Keratinocyte (primary cell): ENCODE data around the gene FAAP20. TPM values are rescaled to one million over a fixed set of nuclear protein-coding genes. Genes with fewer than 3 reads are reported as not detected.

Source experiments
- DNase-seq: peaks from one replicate; pipeline ENCODE4 v3.0.0-alpha.2; 2011; ENCODE audit warnings: low read depth, missing footprints, low spot score
- FAIRE-seq: peaks from 2 replicates; lab custom pipeline; 2011; peaks lifted over from hg19 to GRCh38; lab: Jason Lieb, UNC
- H2AFZ ChIP-seq: 2 replicates; pipeline ENCODE4 v1.6.0; 2012; ENCODE audit warnings: low read length, control low read depth, inconsistent platforms; ENCODE audit not compliant: control insufficient read depth
- H3K27ac ChIP-seq: 2 replicates; pipeline ENCODE4 v1.5.1; 2011; ENCODE audit warnings: low read length; ENCODE audit not compliant: control insufficient read depth, insufficient read depth
- H3K27me3 ChIP-seq: 3 replicates; pipeline ENCODE4 v1.6.0; 2011; ENCODE audit warnings: low read length; ENCODE audit not compliant: control insufficient read depth, insufficient read depth; ENCODE audit errors: extremely low read depth
- H3K36me3 ChIP-seq, 2 experiments: 2 replicates in 1 of 2; 3 replicates in 1 of 2; pipeline ENCODE4 v1.5.1; 2011; ENCODE audit warnings: low read length in 2 of 2, mild to moderate bottlenecking in 1 of 2; ENCODE audit not compliant: control insufficient read depth in 2 of 2, insufficient read depth in 2 of 2; ENCODE audit errors: extremely low read depth in 1 of 2
- H3K4me1 ChIP-seq: 3 replicates; pipeline ENCODE4 v1.5.1; 2011; ENCODE audit warnings: low read length; ENCODE audit not compliant: control insufficient read depth, insufficient read depth; ENCODE audit errors: extremely low read depth
- H3K4me2 ChIP-seq: 3 replicates; pipeline ENCODE4 v1.6.0; 2011; ENCODE audit warnings: low read depth, low read length; ENCODE audit not compliant: control insufficient read depth, insufficient read depth; ENCODE audit errors: extremely low read depth
- H3K4me3 ChIP-seq, 3 experiments: fragments of 200-600 bp in 1 of 3; sonication (generic) in 1 of 3; 2 replicates in 2 of 3; 3 replicates in 1 of 3; pipeline ENCODE4 v1.5.1; 2011 to 2016; ENCODE audit warnings: low read length in 3 of 3, mild to moderate bottlenecking in 3 of 3, control low read depth in 2 of 3, inconsistent platforms in 1 of 3, low read depth in 1 of 3, mixed read lengths in 1 of 3, mixed run types in 1 of 3, moderate library complexity in 1 of 3; ENCODE audit not compliant: control insufficient read depth in 2 of 3, insufficient read depth in 2 of 3; ENCODE audit errors: extremely low read depth in 1 of 3
- H3K79me2 ChIP-seq: 2 replicates; pipeline ENCODE4 v1.6.0; 2012; ENCODE audit warnings: low read length; ENCODE audit not compliant: control insufficient read depth, insufficient read depth
- H3K9ac ChIP-seq: 3 replicates; pipeline ENCODE4 v1.6.0; 2011; ENCODE audit warnings: low read length; ENCODE audit not compliant: control insufficient read depth, insufficient read depth; ENCODE audit errors: extremely low read depth
- H3K9me1 ChIP-seq: 3 replicates; pipeline ENCODE4 v1.6.0; 2011; ENCODE audit warnings: low read length; ENCODE audit not compliant: control insufficient read depth, insufficient read depth; ENCODE audit errors: extremely low read depth
- H3K9me3 ChIP-seq: 2 replicates; pipeline ENCODE4 v1.5.1; 2012; ENCODE audit warnings: low read depth, low read length; ENCODE audit not compliant: control insufficient read depth
- H4K20me1 ChIP-seq: 3 replicates; pipeline ENCODE4 v1.6.0; 2011; ENCODE audit warnings: low read length; ENCODE audit not compliant: control insufficient read depth, insufficient read depth; ENCODE audit errors: extremely low read depth
- CTCF ChIP-seq, 3 experiments: IDR thresholded peaks in 1 of 3; conservative IDR thresholded peaks in 1 of 3; optimal IDR thresholded peaks in 1 of 3; 2 replicates in 2 of 3; 3 replicates in 1 of 3; pipeline versions ENCODE3 to v1.5.1; 2011; ENCODE audit warnings: low read length in 3 of 3, mild to moderate bottlenecking in 3 of 3, moderate library complexity in 2 of 3, control low read depth in 1 of 3, inconsistent platforms in 1 of 3; ENCODE audit not compliant: insufficient read depth in 2 of 3; ENCODE audit errors: extremely low read depth in 1 of 3
- EZH2 ChIP-seq: IDR thresholded peaks from one replicate; pipeline ENCODE4 v1.6.1; 2012; ENCODE audit warnings: inconsistent platforms, mild to moderate bottlenecking, low read length, moderate library complexity
- dilution Hi-C: fragments of 300-500 bp; cut with MboI; formaldehyde crosslinking; loops from one replicate; pipeline ENCODE4 v1.7.0; 2020; ENCODE audit warnings: low sequenced_read_pairs; ENCODE audit not compliant: extremely low pct_ligation_motif_present
- polyA plus RNA-seq, 5 experiments: library from polyadenylated mRNA; depleted of rRNA in 3 of 5; stranded (reverse) in 3 of 5; stranded (forward) in 1 of 5; unstranded in 1 of 5; fragments of >200 nt; gene quantifications; 1 replicate in 1 of 5; 2 replicates in 3 of 5; 3 replicates in 1 of 5; pipeline versions ENCODE4 v1.2.1 to v1.2.3, GENCODE V29; 2011 to 2012; ENCODE audit warnings: missing spikeins in 2 of 5, low read depth in 1 of 5, low replicate concordance in 1 of 5

FAAP20 gene
- polyA plus RNA-seq, 1 donor (not counting 4 experiments of a cell fraction or from before 2014, with no cell fraction given) = 7.3 TPM

DNA sequence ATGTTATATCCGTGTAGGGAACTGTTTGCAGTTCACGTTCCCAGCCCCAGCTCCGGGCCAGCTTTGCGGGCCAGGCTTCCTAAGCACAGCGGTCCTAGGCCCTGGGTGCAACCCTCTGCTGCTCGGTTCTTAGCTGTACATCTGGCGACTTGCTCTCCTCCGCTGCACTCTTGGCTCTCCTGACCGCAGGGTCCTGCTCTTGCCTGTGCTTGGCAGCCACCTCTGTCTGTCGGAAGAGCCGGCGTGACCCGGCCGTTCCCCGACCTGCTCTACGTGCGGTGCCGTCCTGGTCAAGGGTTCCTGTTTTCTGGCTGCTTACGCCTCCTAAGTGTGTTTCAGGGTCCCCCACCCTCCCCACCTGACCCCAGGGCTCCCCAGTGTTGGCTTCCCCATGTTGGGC is 36.7 kb downstream of the FAAP20 start:
- H3K4me2 ChIP-seq = no peak overlapping the region
- no peak overlapping the region for H3K9ac ChIP-seq
- peaks cover 0 to 13% of the 10 kb centered on the region in 2 experiments for H3K36me3 ChIP-seq
- peaks cover 4% of the 10 kb centered on the region for H3K79me2 ChIP-seq
- no peaks in the 10 kb centered on the region for H3K9me1 ChIP-seq
- peaks cover 7% of the 10 kb centered on the region for H4K20me1 ChIP-seq
- H2AFZ ChIP-seq = no peak overlapping the region
- no peak for TF ChIP-seq CTCF (optimal IDR thresholded peaks at IDR 0.05 in 1 of 3, IDR thresholded peaks at IDR 0.05 in 1 of 3, conservative IDR thresholded peaks at IDR 0.05 in 1 of 3; ENCODE audit: extremely low read depth in 1 of 3, insufficient read depth in 2 of 3, low read length in 3 of 3)
- TF ChIP-seq EZH2 = no peak
- dilution Hi-C loops = no loop called here
- no peaks in the 10 kb centered on the region for H3K9me3 ChIP-seq
- DNase-seq = no peak
- H3K4me3 ChIP-seq = no peak overlapping the region
- H3K27me3 ChIP-seq = no peaks in the 10 kb centered on the region
- FAIRE-seq = no peak
- H3K27ac ChIP-seq = no peak overlapping the region
- H3K4me1 ChIP-seq = no peaks in the 10 kb centered on the region

DNA sequence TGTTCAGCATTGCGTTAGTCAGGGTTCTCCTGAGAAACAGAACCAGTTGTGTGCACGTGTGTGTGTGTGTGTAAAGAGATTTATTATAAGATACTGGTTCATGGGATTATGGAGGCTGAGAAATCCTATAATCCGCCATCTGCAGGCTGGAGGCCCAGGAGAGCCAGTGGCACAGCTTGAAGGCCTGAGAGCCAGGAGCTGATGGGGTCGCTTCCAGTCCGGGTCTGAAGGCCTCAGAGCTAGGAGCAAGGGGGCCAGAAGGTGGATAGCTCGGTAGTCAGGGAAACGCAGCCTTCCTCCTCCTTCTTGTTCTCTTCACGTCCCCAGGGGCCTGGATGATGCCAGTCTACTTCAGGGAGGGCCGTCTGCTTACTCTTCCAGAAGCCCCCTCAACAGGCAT is 37.7 kb downstream of the FAAP20 start:
- Histone ChIP-seq H3K9me1 (no peaks in the 10 kb centered on the region), H2AFZ (no peak overlapping the region), H3K4me3 (no peak overlapping the region), H3K9me3 (no peaks in the 10 kb centered on the region), H3K4me1 (no peaks in the 10 kb centered on the region), H3K79me2 (peaks cover 4% of the 10 kb centered on the region), H3K4me2 (no peak overlapping the region), H4K20me1 (peaks cover 7% of the 10 kb centered on the region), H3K27ac (no peak overlapping the region), H3K27me3 (no peaks in the 10 kb centered on the region), H3K9ac (no peak overlapping the region), H3K36me3 (peaks cover 0 to 17% of the 10 kb centered on the region in 2 experiments)
- dilution Hi-C loops = no loop called here
- TF ChIP-seq EZH2 = no peak
- no peak for TF ChIP-seq CTCF (optimal IDR thresholded peaks at IDR 0.05 in 1 of 3, IDR thresholded peaks at IDR 0.05 in 1 of 3, conservative IDR thresholded peaks at IDR 0.05 in 1 of 3; ENCODE audit: extremely low read depth in 1 of 3, insufficient read depth in 2 of 3, low read length in 3 of 3)
- DNase-seq (no peak), FAIRE-seq (no peak)
